Measurements from ENCODE around the gene SMPDL3A. TPM values are rescaled to one million over a fixed set of nuclear protein-coding genes. Genes with fewer than 3 reads are reported as not detected.
A peak's percentile ranks its signal among the peaks of the same experiment; 100 is the strongest.

Gene SMPDL3A
- total RNA-seq, 4 donors from 2014 or later, result 12.6 to 23.8 (median 14.4) TPM

GRCh38 chr6:122781716-122782115 is 7.3 kb upstream of the SMPDL3A start:
- 93 to 95% methylated on average over 7 of the region's 7 CpGs for WGBS, 2 donors
- Histone ChIP-seq H3K4me3 (replicated peaks in 1 of 3) (no peak overlapping the region), H3K27ac (no peak overlapping the region), H3K27me3 (no peaks in the 10 kb centered on the region), H3K36me3 (no peaks in the 10 kb centered on the region), H3K4me1 (no peaks in the 10 kb centered on the region), H3K9me3 (no peaks in the 10 kb centered on the region)
- no peak for DNase-seq
- TF ChIP-seq POLR2A (IDR thresholded peaks at IDR 0.05), result no peak
- no peak for TF ChIP-seq CTCF (IDR thresholded peaks at IDR 0.05)
- intact Hi-C loops (cut with DNase I), result no loop called here

GRCh38 chr6:122783401-122783800 is 5.7 kb upstream of the SMPDL3A start:
- DNase-seq, result no peak
- peaks cover under 1 to 3% of the 10 kb centered on the region in 2 donors for H3K4me1 ChIP-seq
- H3K9me3 ChIP-seq, result no peaks in the 10 kb centered on the region
- H3K27me3 ChIP-seq, result no peaks in the 10 kb centered on the region
- TF ChIP-seq POLR2A (IDR thresholded peaks at IDR 0.05) (no peak), CTCF (IDR thresholded peaks at IDR 0.05) (no peak)
- intact Hi-C loops (cut with DNase I), result no loop called here
- no peak overlapping the region for H3K27ac ChIP-seq
- 80% methylated on average over 4 of the region's 4 CpGs for WGBS, 2 donors
- no peaks in the 10 kb centered on the region for H3K36me3 ChIP-seq
- no peak overlapping the region for H3K4me3 ChIP-seq (replicated peaks in 1 of 3)

GRCh38 chr6:122785891-122786290 is 3.2 kb upstream of the SMPDL3A start:
- no peak for TF ChIP-seq POLR2A (IDR thresholded peaks at IDR 0.05)
- TF ChIP-seq CTCF (IDR thresholded peaks at IDR 0.05), result no peak

GRCh38 chr6:122787721-122788120 is 1.3 kb upstream of the SMPDL3A start:
- Histone ChIP-seq H3K9me3 (no peaks in the 10 kb centered on the region), H3K27ac (no peak overlapping the region), H3K4me1 (peaks cover 11 to 20% of the 10 kb centered on the region in 2 donors), H3K36me3 (no peaks in the 10 kb centered on the region), H3K4me3 (replicated peaks in 1 of 3) (no peak overlapping the region), H3K27me3 (no peaks in the 10 kb centered on the region)
- 91% methylated on average over 4 of the region's 4 CpGs for WGBS, 2 donors
- no peak for DNase-seq
- intact Hi-C loops (cut with DNase I), result no loop called here
- TF ChIP-seq POLR2A (IDR thresholded peaks at IDR 0.05), result no peak
- TF ChIP-seq CTCF (IDR thresholded peaks at IDR 0.05), result no peak

More at GRCh38 chr6:122785891-122786290, 3.2 kb upstream of the SMPDL3A start:
- H3K4me3 ChIP-seq (replicated peaks in 1 of 3), result no peak overlapping the region
- no peaks in the 10 kb centered on the region for H3K36me3 ChIP-seq
- H3K27me3 ChIP-seq, result no peaks in the 10 kb centered on the region
- H3K9me3 ChIP-seq, result no peaks in the 10 kb centered on the region
- 96 to 98% methylated on average over 1 of the region's 1 CpG for WGBS, 2 donors
- no peak for DNase-seq
- peaks cover 11 to 15% of the 10 kb centered on the region in 2 donors for H3K4me1 ChIP-seq
- no peak overlapping the region for H3K27ac ChIP-seq
- intact Hi-C loops (cut with DNase I), result no loop called here

- H3K36me3 ChIP-seq, result no peaks in the 10 kb centered on the region
- peak overlapping the region in 2 of 3 donors; percentile 94 to 99 for H3K27ac ChIP-seq
- no peak for DNase-seq
- H3K27me3 ChIP-seq, result no peaks in the 10 kb centered on the region
- H3K4me3 ChIP-seq (replicated peaks in 1 of 3), result no peak overlapping the region
- intact Hi-C loops (cut with DNase I), result no loop called here
- no peak for TF ChIP-seq POLR2A (IDR thresholded peaks at IDR 0.05)
- TF ChIP-seq CTCF (IDR thresholded peaks at IDR 0.05), result no peak
- H3K9me3 ChIP-seq, result no peaks in the 10 kb centered on the region
- H3K4me1 ChIP-seq, result peaks cover 11 to 20% of the 10 kb centered on the region in 2 donors
- 56 to 59% methylated on average over 6 of the region's 6 CpGs for WGBS, 2 donors
Observed at GRCh38 chr6:122788208-122788607, 850 bp upstream of the SMPDL3A start.

Measured in thyroid gland (tissue), 4 donors.